ENCODE data around the gene HSPBP1. TPM values are rescaled to one million over a fixed set of nuclear protein-coding genes. Genes with fewer than 3 reads are reported as not detected.
A peak's percentile ranks its signal among the peaks of the same experiment; 100 is the strongest.

The HSPBP1 gene
- total RNA-seq, 3 donors from 2014 or later, result 25.6 to 36.0 (median 29.5) TPM

DNA sequence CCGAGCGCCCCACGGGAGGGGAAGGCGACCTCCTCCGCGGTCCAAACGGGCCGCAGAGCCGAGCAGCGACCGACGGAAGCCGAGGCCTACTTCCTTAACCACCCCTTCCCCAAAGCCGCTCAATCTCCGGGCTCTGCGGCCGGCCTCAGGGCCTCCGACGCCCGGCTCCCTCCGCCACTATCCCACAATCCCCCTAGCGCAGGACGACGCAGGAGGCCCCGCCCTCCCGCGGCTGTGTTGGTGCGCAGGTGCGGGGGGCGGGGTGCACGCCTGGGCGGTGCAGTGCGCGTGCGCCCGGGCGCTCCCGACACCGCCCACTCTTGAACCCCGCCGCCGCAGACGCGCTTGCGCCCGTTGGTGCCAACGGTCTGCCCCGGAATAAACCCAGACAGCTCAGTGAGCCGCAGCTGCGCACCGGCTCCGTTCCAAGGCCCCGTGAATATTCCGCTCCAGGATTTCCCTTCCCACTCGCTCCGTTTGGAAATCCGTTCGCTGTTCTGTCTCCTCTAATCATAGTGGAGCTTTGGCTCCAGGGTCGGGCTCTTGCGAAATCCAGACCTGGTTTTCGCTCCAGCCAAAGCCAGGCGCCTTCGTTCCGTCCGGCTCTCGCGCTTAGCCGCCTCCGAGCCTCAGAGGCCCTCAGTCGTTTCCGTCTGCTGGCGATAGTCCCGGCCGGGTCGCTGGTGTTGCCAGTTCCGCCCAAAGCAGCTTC, 20.9 kb downstream of the HSPBP1 start, which contains the start of gene PPP6R1:
Gene PPP6R1 (minus strand): TSS at position 190 of the 712 bp plus-strand sequence. CDS start 11,914 bp downstream, outside the sequence.
- Histone ChIP-seq H3K4me1 (ENCODE audit: low read depth) (peaks cover 38% of the 10 kb centered on the region), H3K9me3 (no peaks in the 10 kb centered on the region), H3K36me3 (ENCODE audit: low read depth) (peaks cover 6% of the 10 kb centered on the region), H3K4me3 (peak within 1 kb of the TSS; percentile 90)
- DNase-seq, result peak; percentile 98 to 99 (median 98)
- ATAC-seq, result peak; percentile 93
- TF ChIP-seq, protein P1, sequence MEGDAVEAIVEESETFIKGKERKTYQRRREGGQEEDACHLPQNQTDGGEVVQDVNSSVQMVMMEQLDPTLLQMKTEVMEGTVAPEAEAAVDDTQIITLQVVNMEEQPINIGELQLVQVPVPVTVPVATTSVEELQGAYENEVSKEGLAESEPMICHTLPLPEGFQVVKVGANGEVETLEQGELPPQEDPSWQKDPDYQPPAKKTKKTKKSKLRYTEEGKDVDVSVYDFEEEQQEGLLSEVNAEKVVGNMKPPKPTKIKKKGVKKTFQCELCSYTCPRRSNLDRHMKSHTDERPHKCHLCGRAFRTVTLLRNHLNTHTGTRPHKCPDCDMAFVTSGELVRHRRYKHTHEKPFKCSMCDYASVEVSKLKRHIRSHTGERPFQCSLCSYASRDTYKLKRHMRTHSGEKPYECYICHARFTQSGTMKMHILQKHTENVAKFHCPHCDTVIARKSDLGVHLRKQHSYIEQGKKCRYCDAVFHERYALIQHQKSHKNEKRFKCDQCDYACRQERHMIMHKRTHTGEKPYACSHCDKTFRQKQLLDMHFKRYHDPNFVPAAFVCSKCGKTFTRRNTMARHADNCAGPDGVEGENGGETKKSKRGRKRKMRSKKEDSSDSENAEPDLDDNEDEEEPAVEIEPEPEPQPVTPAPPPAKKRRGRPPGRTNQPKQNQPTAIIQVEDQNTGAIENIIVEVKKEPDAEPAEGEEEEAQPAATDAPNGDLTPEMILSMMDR (IDR thresholded peaks at IDR 0.05), result peak; percentile 31
- intact Hi-C loops (cut with DNase I, micrococcal nuclease), result no loop called here

DNA sequence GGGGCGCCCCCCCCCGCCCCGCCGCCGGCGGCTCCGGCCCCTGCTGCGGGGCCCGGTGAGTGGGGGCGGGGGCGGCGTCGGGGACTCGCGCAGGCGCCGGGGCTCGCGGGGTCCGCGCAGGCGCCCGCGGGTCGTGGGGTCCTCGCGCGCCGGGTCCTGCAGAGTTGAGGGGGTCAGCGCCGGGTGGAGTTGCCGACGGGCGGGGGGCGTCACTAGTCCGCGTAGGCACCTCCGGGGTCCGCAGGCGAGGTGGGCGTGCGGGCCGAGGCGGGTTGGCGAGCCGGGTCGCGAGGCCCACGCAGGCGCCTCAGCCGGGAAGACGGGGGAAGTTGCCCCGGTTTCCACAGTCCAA, 21.5 kb downstream of the HSPBP1 start:
- TF ChIP-seq, protein P1 (IDR thresholded peaks at IDR 0.05), result no peak
- Histone ChIP-seq H3K4me1 (ENCODE audit: low read depth) (peaks cover 38% of the 10 kb centered on the region), H3K9me3 (no peaks in the 10 kb centered on the region), H3K36me3 (ENCODE audit: low read depth) (peaks cover 6% of the 10 kb centered on the region), H3K4me3 (peak overlapping the region; percentile 90)
- intact Hi-C loops (cut with DNase I, micrococcal nuclease), result no loop called here
- peak in 1 of 3 donors; percentile 26 for DNase-seq
- ATAC-seq, result peak; percentile 7

DNA sequence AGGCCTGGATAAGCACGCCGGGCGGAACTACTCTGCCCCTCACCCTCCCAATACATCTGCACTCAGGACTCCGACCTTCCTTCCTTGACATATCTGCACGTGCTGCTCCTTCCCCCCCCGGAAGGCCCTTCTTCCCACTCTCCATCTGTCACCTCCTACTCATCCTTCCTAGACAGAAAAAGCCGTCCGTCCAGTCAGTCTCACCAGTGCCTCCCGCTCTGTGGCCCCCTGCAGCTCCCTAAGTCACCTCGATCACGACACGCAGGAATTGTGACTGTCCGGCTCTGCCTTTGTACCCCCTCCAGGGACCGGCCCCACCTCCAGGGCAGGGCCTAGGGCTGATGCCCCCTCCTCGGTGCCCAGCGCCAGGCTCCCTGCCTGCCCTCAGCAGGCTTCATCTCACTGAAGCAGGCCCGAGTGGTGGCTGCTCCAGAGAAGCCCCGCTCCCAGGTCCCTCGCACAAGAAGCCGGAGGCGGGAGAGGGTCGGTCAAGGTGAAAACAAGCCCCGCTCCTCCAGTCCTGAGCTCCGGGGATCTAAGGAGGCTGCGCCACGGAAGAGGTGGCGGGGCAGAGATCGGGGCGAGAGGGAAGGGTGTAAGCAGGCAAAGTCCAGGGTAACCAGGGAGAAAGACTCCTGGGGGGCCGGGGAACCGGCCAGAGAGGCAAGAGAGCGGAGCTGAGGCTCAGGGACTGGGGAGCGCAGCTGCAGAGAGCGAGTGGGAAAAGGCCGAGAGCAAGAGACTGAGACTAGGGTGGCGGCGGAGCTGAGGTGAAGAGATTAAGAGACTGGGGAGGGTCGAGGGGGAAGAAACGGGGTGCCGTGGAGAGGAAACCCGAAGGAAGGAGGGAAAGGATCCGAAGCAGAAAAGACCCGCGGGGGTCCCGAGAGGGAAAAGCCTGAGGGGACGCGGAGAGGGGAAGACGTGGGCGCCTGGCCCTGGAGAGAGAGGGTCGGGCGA, 22.2 kb downstream of the HSPBP1 start:
- peaks cover 40% of the 10 kb centered on the region for H3K4me1 ChIP-seq (ENCODE audit: low read depth)
- intact Hi-C loops (cut with DNase I, micrococcal nuclease), result no loop called here
- peaks cover 6% of the 10 kb centered on the region for H3K36me3 ChIP-seq (ENCODE audit: low read depth)
- peak; percentile 34 to 61 (median 50) for DNase-seq
- no peaks in the 10 kb centered on the region for H3K9me3 ChIP-seq
- TF ChIP-seq, protein P1 (IDR thresholded peaks at IDR 0.05), result no peak
- peak overlapping the region; percentile 90 for H3K4me3 ChIP-seq
- no peak for ATAC-seq

DNA sequence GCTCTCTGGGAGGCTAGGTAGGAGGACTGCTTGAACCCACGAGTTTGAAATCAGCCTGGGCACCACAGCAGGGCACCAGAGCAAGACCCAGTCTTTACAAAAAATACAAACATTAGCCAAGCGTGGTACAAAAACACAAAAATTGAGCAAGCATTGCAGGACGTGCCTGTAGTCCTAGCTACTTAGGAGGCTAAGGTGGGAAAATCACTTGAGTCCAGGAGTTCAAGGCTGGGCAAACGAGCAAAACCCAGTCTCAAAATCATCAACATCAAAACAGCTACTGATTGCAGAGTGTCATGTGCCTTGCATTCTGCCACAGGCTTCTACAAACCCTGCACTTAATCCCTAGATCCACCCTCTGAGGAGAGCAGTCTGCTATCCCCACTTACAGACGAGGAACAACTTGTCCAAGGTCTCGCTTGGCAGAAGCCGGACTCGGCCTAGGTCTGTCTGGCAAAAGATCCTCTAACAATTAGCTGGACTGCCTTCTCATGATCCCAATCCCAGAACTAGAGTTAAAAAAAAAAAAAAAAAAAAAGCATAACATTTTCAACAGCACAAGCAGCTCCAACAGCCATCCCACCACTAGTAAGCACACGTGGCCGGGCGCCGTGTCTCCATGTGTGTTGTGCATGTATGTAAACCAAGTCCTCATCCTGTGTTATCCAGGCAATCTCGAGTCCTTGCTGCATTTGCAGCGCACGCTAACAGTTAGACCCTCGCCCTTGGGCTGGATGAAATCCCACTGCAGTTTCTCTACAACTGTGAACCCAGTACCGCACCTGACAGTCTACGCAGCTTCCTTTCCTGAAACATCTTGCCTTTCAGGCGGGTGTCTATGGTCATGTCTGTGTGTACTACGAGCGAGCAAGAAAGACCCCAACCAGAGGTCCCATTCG, 23.1 kb downstream of the HSPBP1 start:
- peak in 1 of 3 donors; percentile 43 for DNase-seq
- peaks cover 47% of the 10 kb centered on the region for H3K4me1 ChIP-seq (ENCODE audit: low read depth)

More for the DNA sequence above, 23.1 kb downstream of the HSPBP1 start:
- Histone ChIP-seq H3K4me3 (no peak overlapping the region), H3K36me3 (ENCODE audit: low read depth) (peaks cover 6% of the 10 kb centered on the region), H3K9me3 (no peaks in the 10 kb centered on the region)
- ATAC-seq, result no peak
- TF ChIP-seq, protein P1 (IDR thresholded peaks at IDR 0.05), result no peak
- intact Hi-C loops (cut with DNase I, micrococcal nuclease), result no loop called here

All from mucosa of descending colon (tissue), 3 donors.